HG03565 (cell line): ENCODE measurements around the gene MXI1.

ENCODE experiments used
- ATAC-seq: cut with Tn5 transposase; IDR thresholded peaks from one replicate; pipeline ENCODE4 v1.9.1; 2021; ENCODE audit warnings: mild to moderate bottlenecking, moderate library complexity; ENCODE audit not compliant: unreplicated experiment

Gene MXI1

DNA sequence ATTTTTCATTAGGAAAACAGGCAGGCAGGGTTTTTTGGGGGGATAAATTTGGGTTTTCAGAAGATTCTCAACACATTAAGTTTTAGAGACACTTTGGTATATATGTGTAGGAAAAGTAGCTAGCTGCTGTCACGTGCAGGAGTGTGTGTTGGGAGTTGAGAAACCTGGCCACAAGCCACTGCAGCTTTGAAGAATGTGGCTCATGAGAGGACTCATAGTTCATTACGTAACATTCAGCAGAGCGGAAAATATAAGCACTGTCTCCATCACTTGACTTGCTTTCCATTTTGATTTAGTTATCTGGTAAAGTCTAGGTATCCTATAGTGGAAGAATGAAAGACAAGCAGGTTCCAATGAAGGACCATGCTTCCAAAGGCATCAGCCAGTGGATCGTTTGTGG, 66.1 kb downstream of the MXI1 start:
- ATAC-seq = peak; percentile 35

DNA sequence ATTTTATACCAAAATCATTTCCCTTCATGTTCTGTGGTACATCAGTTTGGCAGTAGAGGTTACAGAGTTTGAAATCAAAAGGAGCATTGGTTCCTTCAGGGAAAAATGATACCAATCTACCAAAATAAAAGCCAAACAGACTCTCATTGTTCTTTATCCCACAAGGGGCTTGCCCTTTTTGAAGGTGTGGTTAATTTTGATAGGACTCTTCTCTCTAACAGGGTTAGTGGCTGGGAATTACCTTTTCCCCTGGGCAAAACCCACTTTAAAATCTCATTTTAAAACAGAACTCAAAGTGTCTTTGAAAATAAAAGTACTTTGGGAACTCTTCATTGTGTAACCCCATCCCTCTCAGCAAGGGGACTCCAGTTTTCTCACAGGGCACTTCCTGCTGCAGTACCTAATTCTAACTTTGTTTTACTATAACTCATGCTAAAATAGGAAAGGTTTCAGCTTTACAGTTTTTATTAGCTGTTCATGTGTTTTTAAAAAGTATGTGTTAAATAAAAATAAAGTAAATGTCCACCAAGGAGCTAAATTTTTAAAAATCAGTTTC, 66.7 kb downstream of the MXI1 start:
- ATAC-seq = no peak

- no peak for ATAC-seq
These were observed 67.2 kb downstream of the MXI1 start for GRCh38 chr10:110274647-110275046.

DNA sequence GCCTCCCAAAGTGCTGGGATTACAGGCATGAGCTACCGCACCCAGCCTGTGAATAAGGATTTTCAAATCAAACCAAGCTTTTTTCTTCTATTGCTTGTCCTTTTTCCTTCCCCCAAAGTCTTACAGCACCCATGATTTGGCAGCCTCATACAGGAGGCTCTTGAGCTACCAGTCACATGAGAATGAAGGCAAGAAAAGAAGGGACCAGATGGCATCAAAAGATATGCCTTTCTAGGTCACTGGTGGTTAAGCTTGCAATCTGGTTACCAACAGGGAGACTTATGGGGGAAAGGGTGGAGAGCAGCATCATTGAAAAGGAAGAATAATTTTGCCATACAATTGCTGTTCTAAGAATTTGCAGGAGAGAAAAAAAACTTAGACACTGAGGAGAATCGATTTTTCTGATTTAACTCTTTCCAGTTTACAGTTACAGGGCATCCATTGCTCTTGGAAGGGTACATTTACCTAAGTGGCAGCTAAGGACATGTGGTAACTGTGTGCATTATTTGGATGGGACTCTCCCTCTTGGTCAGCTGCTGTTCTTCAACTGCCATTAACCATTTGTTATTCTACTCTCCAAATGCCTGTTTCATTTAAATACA, 67.8 kb downstream of the MXI1 start:
- no peak for ATAC-seq

- ATAC-seq = no peak
These were observed 69.2 kb downstream of the MXI1 start for GRCh38 chr10:110276603-110277002.

DNA sequence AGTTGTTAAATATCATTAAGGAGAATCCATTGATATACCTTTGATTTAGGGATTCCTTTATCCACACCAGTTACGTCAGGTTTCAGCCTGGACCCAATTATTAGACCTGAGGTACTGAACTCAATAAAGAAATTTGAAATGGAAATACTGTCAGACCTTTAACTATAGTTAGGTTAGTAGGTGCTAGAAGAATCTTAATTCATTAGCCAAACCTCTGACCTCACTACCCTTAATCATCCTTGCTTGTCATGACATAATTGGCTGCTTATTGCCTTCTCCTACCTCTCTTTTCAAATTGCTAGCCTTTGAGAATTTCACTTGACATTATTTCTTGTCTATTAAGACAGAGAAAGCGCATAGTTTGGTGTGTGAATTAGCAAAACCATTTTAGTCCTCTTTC, 70.2 kb downstream of the MXI1 start:
- ATAC-seq = no peak

GRCh38 chr10:110278562-110279406, 71.4 kb downstream of the MXI1 start:
- ATAC-seq = no peak

GRCh38 chr10:110279407-110279986, 72.1 kb downstream of the MXI1 start:
- no peak for ATAC-seq

DNA sequence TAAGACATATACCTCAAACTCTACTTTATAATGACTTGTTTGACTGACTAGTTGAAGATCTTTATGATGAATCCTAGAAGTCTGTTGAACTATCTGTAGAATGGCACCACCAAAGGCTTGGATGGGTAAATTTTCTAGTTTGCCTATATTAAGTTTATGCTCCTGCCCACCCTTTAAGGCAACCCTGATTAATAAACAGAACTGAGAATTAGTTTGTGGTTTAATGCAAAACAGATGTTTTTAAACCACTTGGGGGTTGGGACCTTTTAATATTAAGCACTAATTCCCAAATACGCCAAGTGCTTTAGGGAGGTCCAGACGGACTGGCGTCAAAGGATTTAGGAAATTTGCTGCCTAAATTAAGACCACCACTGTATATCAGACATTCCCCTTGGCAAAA, 76.9 kb downstream of the MXI1 start:
- no peak for ATAC-seq

- ATAC-seq = no peak
These were observed 78.1 kb downstream of the MXI1 start for GRCh38 chr10:110285501-110285900.

DNA sequence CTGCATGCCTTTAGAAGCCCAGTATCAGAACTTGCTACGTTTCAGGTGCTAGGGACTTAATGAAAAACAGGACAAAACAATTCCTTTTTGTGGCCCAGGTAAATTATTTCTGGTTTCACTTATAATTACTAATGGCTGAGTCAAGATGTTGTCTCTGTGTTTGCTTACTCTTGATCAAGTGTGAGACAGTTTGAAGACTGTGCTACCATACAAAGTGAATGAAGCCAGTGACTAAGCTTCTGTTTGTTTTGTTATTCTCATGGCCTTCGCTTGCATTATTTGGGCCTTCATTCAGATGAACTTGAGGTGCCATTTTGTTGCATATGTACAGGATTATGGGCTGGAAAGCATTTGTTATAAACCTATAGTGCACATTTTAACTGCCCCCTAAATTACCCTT, 79.4 kb downstream of the MXI1 start:
- no peak for ATAC-seq

- ATAC-seq = no peak
These were observed 89.6 kb downstream of the MXI1 start for GRCh38 chr10:110296966-110297365.

GRCh38 chr10:110300486-110300986, 93.1 kb downstream of the MXI1 start:
- no peak for ATAC-seq

- no peak for ATAC-seq
These were observed 96.3 kb downstream of the MXI1 start for GRCh38 chr10:110303681-110304080.

DNA sequence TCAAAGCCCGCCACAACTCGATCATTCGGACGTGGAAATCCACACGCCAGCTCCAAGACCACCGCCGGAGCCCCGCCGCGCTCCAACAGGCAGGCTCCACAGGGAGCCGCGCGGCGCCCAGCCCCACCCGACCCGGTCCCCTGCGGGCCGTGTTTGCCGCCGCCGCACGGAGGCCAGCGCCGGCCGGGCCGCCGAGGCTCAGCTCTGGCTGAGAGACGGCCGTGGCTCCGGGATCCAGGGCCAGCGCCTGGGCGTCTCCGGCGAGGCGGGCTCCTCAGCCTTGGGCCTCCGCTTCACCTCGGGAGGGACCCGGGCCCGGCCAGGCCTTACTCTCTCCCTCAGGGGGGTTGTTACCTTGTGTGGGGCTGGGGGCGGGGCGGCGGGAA, 97.0 kb downstream of the MXI1 start:
- peak; percentile 15 for ATAC-seq

DNA sequence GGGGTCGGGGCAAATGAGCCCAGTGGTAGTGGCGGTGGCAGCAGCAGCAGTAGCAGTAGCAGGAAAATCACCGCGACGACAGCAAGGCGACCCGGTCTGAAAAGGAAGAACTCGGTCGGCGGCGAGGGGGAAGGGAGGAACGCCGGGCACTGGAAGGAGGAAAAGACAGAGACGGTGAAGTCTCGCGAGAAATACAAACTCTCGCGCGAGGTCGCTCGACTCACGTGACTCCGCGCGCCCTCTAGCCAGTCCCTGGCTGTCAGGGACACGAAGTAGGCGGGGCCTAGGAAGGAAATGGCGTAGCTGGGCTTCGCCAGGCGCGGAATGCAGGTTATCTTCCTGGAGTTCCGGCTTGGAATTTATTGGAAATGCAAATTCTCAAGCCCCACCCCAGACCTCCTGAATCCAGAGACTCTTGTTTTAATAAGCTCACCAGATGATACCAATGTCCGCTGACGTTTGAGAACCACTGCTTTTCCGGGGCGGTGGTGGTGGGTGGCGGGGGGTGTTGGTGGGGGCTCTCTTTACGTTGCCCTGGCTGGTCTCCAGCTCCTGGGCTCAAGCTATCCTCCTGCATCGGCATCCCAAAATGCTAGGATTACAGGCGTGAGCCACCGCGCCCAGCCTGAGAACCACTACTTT, 97.5 kb downstream of the MXI1 start, which contains the start of gene SMNDC1:
TSS of gene SMNDC1 (minus strand) at position 141 of the 642 bp plus-strand sequence. CDS start 1,333 bp downstream, outside the sequence.
- ATAC-seq = peak; percentile 85

- peak; percentile 46 for ATAC-seq
These were observed 98.5 kb downstream of the MXI1 start for GRCh38 chr10:110305767-110306451.

GRCh38 chr10:110306452-110306768, 99.0 kb downstream of the MXI1 start:
- no peak for ATAC-seq

- no peak for ATAC-seq
These were observed 100.4 kb downstream of the MXI1 start for GRCh38 chr10:110307805-110308204.

GRCh38 chr10:110310741-110311140, 103.3 kb downstream of the MXI1 start:
- ATAC-seq = no peak
